GM23338 (cell line): ENCODE measurements around the gene IRF2BPL. TPM values are rescaled to one million over a fixed set of nuclear protein-coding genes. Genes with fewer than 3 reads are reported as not detected.

Experiments
- ATAC-seq: fragments of 200-7000 bp; cut with Tn5 transposase; 3 replicates; pipeline ENCODE4 v1.9.1; 2020
- DNase-seq: peaks from one replicate; pipeline ENCODE4 v3.0.0-alpha.2; 2015; ENCODE audit warnings: low spot score
- H2AFZ ChIP-seq: fragments of 200-600 bp; sonication (generic); 2 replicates; pipeline ENCODE4 v1.8.0; 2016; ENCODE audit warnings: antibody characterized with exemption, mild to moderate bottlenecking, moderate library complexity
- H3F3A ChIP-seq: fragments of 200-600 bp; sonication (generic); replicated peaks from 2 replicates; pipeline ENCODE4 v1.8.0; 2017; ENCODE audit warnings: antibody characterized with exemption, mixed run types, low read depth
- H3K27ac ChIP-seq: fragments of 200-600 bp; sonication (generic); 2 replicates; pipeline ENCODE4 v1.6.1; 2016; ENCODE audit warnings: low read depth
- H3K27me3 ChIP-seq: fragments of 200-600 bp; sonication (generic); 2 replicates; pipeline ENCODE4 v1.8.0; 2016; ENCODE audit warnings: mild to moderate bottlenecking, mixed run types, moderate library complexity; ENCODE audit not compliant: insufficient read depth
- H3K36me3 ChIP-seq: fragments of 200-600 bp; sonication (generic); 2 replicates; pipeline ENCODE4 v1.8.0; 2016; ENCODE audit warnings: mild to moderate bottlenecking; ENCODE audit not compliant: insufficient read depth
- H3K4me1 ChIP-seq: fragments of 200-600 bp; sonication (generic); 2 replicates; pipeline ENCODE4 v1.8.0; 2016; ENCODE audit warnings: mild to moderate bottlenecking, moderate library complexity; ENCODE audit not compliant: insufficient read depth
- H3K4me2 ChIP-seq: fragments of 200-600 bp; sonication (generic); 2 replicates; pipeline ENCODE4 v1.7.1; 2017; ENCODE audit warnings: mixed run types
- H3K4me3 ChIP-seq: fragments of 200-600 bp; sonication (generic); 2 replicates; pipeline ENCODE4 v1.6.1; 2016; ENCODE audit warnings: mixed run types
- H3K79me2 ChIP-seq: fragments of 200-600 bp; sonication (generic); replicated peaks from 2 replicates; pipeline ENCODE4 v1.8.0; 2017; ENCODE audit warnings: mild to moderate bottlenecking; ENCODE audit not compliant: insufficient read depth
- H3K9me2 ChIP-seq: fragments of 200-600 bp; sonication (generic); 2 replicates; pipeline ENCODE4 v1.8.0; 2017; ENCODE audit not compliant: insufficient read depth
- H4K20me1 ChIP-seq: fragments of 200-600 bp; sonication (generic); replicated peaks from 2 replicates; pipeline ENCODE4 v1.8.0; 2017; ENCODE audit warnings: mild to moderate bottlenecking; ENCODE audit not compliant: insufficient read depth
- H3K27ac Mint-ChIP-seq: 2 replicates; pipeline ENCODE4 v1.8.0; 2020; ENCODE audit warnings: inconsistent platforms, mild to moderate bottlenecking, moderate library complexity, mixed read lengths
- H3K27me3 Mint-ChIP-seq: 3 replicates; pipeline ENCODE4 v1.8.0; 2022; ENCODE audit warnings: low read depth, mild to moderate bottlenecking, moderate library complexity, mixed read lengths, inconsistent platforms; ENCODE audit not compliant: insufficient read depth, poor library complexity
- H3K36me3 Mint-ChIP-seq: 3 replicates; pipeline ENCODE4 v1.8.0; 2021; ENCODE audit warnings: low read depth, mild to moderate bottlenecking, inconsistent platforms, moderate library complexity, mixed read lengths
- H3K4me1 Mint-ChIP-seq: 3 replicates; pipeline ENCODE4 v1.8.0; 2020; ENCODE audit warnings: mild to moderate bottlenecking, inconsistent platforms, mixed read lengths
- H3K4me3 Mint-ChIP-seq: 3 replicates; pipeline ENCODE4 v1.8.0; 2021; ENCODE audit warnings: moderate library complexity, mild to moderate bottlenecking, inconsistent platforms, mixed read lengths
- H3K9me3 Mint-ChIP-seq: 3 replicates; pipeline ENCODE4 v1.8.0; 2020; ENCODE audit warnings: moderate library complexity, mild to moderate bottlenecking, inconsistent platforms, mixed read lengths
- EZH2 ChIP-seq: fragments of 200-600 bp; sonication (generic); IDR thresholded peaks from one replicate; pipeline ENCODE4 v1.8.0; 2017; ENCODE audit warnings: antibody characterized with exemption, mild to moderate bottlenecking, low read depth; ENCODE audit not compliant: unreplicated experiment
- JUNB ChIP-seq: IDR thresholded peaks from one replicate; pipeline ENCODE4 v1.6.1; 2016; ENCODE audit warnings: antibody characterized with exemption; ENCODE audit not compliant: unreplicated experiment
- POLR2AphosphoS5 ChIP-seq: IDR thresholded peaks from 2 replicates; pipeline ENCODE4 v1.6.1; 2016; ENCODE audit warnings: antibody characterized with exemption, low read depth
- polyA plus RNA-seq: library from polyadenylated mRNA; unstranded; fragments of >200 nt; fragmentation: Nextera tagmentation; extraction: Ambion mirVana; gene quantifications from 2 replicates; pipeline ENCODE4 v1.2.1, GENCODE V29; 2016
- total RNA-seq: library from RNA; depleted of rRNA; stranded (reverse); fragments of >200 nt; shearing (Covaris generic); gene quantifications from 2 replicates; pipeline ENCODE4 v1.2.3, GENCODE V29; 2014
- TF ChIP-seq, protein P1 (sequence below), 2 experiments: fragments of 200-600 bp in 1 of 2; sonication (generic) in 1 of 2; conservative IDR thresholded peaks; 2 replicates each; pipeline versions ENCODE4 v1.5.1 to v1.6.1; 2016 to 2017; ENCODE audit warnings: antibody characterized with exemption in 2 of 2, low read depth in 2 of 2, mild to moderate bottlenecking in 2 of 2, moderate library complexity in 1 of 2
- TF ChIP-seq, protein P2 (sequence below): IDR thresholded peaks from one replicate; pipeline ENCODE4 v1.6.1; 2018; ENCODE audit warnings: antibody characterized with exemption; ENCODE audit not compliant: unreplicated experiment
- TF ChIP-seq, protein P3 (sequence below): fragments of 250-450 bp; sonication (Bioruptor Pico); IDR thresholded peaks from 2 replicates; pipeline ENCODE4 v1.5.0; 2020; ENCODE audit warnings: mild to moderate bottlenecking, moderate library complexity

IRF2BPL gene
- total and polyA plus RNA-seq, 2 experiments from 2014 or later: 11.2 to 119 TPM

DNA sequence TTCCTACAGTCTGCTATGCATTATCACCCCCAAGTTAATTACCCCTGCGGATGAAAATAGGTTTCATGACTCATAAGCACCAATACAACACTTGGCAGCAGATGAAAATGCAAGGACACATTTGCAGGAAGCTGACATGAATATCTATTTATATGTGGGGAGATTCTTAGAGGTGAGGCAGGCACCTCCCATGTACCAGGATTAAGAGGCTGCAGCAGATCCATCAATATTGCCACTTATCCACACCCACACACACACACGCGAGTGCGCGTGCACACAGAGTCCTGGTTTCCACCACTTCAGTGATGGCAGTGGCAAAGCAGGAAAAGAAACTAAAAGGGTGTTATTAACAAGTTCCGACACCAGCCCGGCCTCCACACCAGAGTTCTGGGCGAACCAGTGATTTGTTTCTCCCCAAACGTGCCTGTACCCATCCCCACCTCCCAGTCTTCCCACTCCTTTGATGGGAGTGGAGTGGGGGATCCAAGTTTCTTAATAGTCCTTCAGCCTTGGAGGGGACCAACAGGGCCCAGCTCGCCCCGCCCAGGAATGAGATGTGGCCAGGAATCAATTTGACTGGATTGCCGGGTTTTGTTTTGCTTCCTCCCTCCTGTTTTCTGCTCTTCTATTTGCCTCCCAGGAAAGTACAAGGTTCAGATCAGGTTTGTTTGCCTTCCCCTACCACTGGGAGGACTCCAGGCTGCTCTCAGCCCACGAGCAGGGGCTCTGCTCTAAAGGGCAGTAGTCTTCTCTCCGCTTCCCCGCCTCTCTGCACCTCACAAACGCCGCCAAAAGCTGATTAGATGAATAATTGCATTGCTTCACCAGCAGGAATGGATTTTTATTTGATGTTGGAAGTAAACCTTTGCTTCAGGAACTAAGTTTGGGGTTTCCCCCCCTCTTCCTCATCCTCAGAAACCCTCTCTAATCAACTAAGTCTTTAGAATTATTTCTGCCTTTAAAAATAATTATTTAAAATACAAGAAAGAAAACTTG is 5.2 kb downstream of the IRF2BPL start:
- no peak overlapping the region for H2AFZ ChIP-seq
- H3K4me3 ChIP-seq: peak overlapping the region; percentile 75; the same call in 1 of the 2 replicates
- H3K27me3 Mint-ChIP-seq: peaks cover 23% of the 10 kb centered on the region
- H4K20me1 ChIP-seq: no peaks in the 10 kb centered on the region
- H3K4me1 ChIP-seq: peaks cover 23% of the 10 kb centered on the region
- peak overlapping the region; percentile 45 for H3K4me3 Mint-ChIP-seq
- peaks cover 25% of the 10 kb centered on the region for H3K36me3 Mint-ChIP-seq
- H3K79me2 ChIP-seq: peaks cover 52% of the 10 kb centered on the region
- peaks cover 21% of the 10 kb centered on the region for H3F3A ChIP-seq
- ATAC-seq (peak; percentile 42), DNase-seq (peak; percentile 71)
- TF ChIP-seq POLR2AphosphoS5 (peak; percentile 46), JUNB (no peak)
- TF ChIP-seq, protein P1, sequence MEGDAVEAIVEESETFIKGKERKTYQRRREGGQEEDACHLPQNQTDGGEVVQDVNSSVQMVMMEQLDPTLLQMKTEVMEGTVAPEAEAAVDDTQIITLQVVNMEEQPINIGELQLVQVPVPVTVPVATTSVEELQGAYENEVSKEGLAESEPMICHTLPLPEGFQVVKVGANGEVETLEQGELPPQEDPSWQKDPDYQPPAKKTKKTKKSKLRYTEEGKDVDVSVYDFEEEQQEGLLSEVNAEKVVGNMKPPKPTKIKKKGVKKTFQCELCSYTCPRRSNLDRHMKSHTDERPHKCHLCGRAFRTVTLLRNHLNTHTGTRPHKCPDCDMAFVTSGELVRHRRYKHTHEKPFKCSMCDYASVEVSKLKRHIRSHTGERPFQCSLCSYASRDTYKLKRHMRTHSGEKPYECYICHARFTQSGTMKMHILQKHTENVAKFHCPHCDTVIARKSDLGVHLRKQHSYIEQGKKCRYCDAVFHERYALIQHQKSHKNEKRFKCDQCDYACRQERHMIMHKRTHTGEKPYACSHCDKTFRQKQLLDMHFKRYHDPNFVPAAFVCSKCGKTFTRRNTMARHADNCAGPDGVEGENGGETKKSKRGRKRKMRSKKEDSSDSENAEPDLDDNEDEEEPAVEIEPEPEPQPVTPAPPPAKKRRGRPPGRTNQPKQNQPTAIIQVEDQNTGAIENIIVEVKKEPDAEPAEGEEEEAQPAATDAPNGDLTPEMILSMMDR (conservative IDR thresholded peaks at IDR 0.05; ENCODE audit: low read depth in 2 of 2): peak; percentile 4 to 18; a peak in 1 of 4 replicates
- peaks cover 28% of the 10 kb centered on the region for H3K4me1 Mint-ChIP-seq
- no peaks in the 10 kb centered on the region for H3K27me3 ChIP-seq
- peak overlapping the region; percentile 98 for H3K4me2 ChIP-seq
- H3K27ac Mint-ChIP-seq: peak overlapping the region; percentile 86
- no peaks in the 10 kb centered on the region for H3K36me3 ChIP-seq
- no peaks in the 10 kb centered on the region for H3K9me2 ChIP-seq
- H3K27ac ChIP-seq: peak overlapping the region; percentile 82
- no peaks in the 10 kb centered on the region; the same call in 2 of the 3 replicates for H3K9me3 Mint-ChIP-seq

DNA sequence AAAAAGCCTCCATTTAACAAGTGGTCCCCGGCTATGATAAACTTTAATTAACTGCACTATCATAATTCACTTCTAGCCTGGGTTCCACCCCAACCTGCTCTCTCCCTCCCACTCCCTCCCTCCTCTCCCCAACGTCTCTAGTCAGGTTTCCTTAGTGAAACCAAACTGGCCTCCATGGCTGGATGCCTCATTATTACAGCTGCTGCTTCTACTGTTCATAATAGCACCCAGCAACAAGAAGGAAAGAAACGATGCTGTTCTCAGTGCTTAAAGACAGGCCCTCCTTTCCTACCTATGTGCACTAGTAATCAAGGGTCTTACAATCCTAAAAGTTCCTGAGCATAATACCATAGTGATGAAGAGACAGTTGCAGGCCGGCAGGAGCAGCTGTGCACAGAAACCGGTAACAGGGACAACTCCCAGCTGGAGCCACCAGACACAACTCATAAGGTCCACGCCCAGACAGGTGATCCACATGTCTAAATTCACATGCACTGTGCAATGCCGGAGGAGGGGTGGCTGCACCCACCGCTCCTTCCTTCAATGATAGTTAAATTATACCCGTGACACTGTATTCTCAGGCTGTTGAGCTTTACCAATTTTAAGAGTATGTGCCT is 6.2 kb downstream of the IRF2BPL start:
- peaks cover 43% of the 10 kb centered on the region for H3K79me2 ChIP-seq
- peak overlapping the region; percentile 75; the same call in 1 of the 2 replicates for H3K4me3 ChIP-seq
- peaks cover 23% of the 10 kb centered on the region for H3K4me1 ChIP-seq
- no peaks in the 10 kb centered on the region for H3K36me3 ChIP-seq
- H3F3A ChIP-seq: peaks cover 21% of the 10 kb centered on the region
- H3K36me3 Mint-ChIP-seq: peaks cover 25% of the 10 kb centered on the region
- no peak overlapping the region; the same call in 1 of the 2 replicates for H3K4me2 ChIP-seq
- H3K9me3 Mint-ChIP-seq: no peaks in the 10 kb centered on the region; the same call in 2 of the 3 replicates
- no peaks in the 10 kb centered on the region for H4K20me1 ChIP-seq
- H3K27me3 ChIP-seq: no peaks in the 10 kb centered on the region
- peaks cover 23% of the 10 kb centered on the region for H3K27me3 Mint-ChIP-seq
- peak overlapping the region; percentile 82 for H3K27ac ChIP-seq
- ATAC-seq (no peak), DNase-seq (no peak)
- no peak overlapping the region for H3K4me3 Mint-ChIP-seq
- H2AFZ ChIP-seq: no peak overlapping the region
- peak overlapping the region; percentile 86 for H3K27ac Mint-ChIP-seq
- peaks cover 28% of the 10 kb centered on the region for H3K4me1 Mint-ChIP-seq
- no peaks in the 10 kb centered on the region for H3K9me2 ChIP-seq
- TF ChIP-seq EZH2 (no peak), POLR2AphosphoS5 (no peak), JUNB (no peak)
- TF ChIP-seq, protein P2, sequence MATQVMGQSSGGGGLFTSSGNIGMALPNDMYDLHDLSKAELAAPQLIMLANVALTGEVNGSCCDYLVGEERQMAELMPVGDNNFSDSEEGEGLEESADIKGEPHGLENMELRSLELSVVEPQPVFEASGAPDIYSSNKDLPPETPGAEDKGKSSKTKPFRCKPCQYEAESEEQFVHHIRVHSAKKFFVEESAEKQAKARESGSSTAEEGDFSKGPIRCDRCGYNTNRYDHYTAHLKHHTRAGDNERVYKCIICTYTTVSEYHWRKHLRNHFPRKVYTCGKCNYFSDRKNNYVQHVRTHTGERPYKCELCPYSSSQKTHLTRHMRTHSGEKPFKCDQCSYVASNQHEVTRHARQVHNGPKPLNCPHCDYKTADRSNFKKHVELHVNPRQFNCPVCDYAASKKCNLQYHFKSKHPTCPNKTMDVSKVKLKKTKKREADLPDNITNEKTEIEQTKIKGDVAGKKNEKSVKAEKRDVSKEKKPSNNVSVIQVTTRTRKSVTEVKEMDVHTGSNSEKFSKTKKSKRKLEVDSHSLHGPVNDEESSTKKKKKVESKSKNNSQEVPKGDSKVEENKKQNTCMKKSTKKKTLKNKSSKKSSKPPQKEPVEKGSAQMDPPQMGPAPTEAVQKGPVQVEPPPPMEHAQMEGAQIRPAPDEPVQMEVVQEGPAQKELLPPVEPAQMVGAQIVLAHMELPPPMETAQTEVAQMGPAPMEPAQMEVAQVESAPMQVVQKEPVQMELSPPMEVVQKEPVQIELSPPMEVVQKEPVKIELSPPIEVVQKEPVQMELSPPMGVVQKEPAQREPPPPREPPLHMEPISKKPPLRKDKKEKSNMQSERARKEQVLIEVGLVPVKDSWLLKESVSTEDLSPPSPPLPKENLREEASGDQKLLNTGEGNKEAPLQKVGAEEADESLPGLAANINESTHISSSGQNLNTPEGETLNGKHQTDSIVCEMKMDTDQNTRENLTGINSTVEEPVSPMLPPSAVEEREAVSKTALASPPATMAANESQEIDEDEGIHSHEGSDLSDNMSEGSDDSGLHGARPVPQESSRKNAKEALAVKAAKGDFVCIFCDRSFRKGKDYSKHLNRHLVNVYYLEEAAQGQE: no peak
- TF ChIP-seq, protein P3, sequence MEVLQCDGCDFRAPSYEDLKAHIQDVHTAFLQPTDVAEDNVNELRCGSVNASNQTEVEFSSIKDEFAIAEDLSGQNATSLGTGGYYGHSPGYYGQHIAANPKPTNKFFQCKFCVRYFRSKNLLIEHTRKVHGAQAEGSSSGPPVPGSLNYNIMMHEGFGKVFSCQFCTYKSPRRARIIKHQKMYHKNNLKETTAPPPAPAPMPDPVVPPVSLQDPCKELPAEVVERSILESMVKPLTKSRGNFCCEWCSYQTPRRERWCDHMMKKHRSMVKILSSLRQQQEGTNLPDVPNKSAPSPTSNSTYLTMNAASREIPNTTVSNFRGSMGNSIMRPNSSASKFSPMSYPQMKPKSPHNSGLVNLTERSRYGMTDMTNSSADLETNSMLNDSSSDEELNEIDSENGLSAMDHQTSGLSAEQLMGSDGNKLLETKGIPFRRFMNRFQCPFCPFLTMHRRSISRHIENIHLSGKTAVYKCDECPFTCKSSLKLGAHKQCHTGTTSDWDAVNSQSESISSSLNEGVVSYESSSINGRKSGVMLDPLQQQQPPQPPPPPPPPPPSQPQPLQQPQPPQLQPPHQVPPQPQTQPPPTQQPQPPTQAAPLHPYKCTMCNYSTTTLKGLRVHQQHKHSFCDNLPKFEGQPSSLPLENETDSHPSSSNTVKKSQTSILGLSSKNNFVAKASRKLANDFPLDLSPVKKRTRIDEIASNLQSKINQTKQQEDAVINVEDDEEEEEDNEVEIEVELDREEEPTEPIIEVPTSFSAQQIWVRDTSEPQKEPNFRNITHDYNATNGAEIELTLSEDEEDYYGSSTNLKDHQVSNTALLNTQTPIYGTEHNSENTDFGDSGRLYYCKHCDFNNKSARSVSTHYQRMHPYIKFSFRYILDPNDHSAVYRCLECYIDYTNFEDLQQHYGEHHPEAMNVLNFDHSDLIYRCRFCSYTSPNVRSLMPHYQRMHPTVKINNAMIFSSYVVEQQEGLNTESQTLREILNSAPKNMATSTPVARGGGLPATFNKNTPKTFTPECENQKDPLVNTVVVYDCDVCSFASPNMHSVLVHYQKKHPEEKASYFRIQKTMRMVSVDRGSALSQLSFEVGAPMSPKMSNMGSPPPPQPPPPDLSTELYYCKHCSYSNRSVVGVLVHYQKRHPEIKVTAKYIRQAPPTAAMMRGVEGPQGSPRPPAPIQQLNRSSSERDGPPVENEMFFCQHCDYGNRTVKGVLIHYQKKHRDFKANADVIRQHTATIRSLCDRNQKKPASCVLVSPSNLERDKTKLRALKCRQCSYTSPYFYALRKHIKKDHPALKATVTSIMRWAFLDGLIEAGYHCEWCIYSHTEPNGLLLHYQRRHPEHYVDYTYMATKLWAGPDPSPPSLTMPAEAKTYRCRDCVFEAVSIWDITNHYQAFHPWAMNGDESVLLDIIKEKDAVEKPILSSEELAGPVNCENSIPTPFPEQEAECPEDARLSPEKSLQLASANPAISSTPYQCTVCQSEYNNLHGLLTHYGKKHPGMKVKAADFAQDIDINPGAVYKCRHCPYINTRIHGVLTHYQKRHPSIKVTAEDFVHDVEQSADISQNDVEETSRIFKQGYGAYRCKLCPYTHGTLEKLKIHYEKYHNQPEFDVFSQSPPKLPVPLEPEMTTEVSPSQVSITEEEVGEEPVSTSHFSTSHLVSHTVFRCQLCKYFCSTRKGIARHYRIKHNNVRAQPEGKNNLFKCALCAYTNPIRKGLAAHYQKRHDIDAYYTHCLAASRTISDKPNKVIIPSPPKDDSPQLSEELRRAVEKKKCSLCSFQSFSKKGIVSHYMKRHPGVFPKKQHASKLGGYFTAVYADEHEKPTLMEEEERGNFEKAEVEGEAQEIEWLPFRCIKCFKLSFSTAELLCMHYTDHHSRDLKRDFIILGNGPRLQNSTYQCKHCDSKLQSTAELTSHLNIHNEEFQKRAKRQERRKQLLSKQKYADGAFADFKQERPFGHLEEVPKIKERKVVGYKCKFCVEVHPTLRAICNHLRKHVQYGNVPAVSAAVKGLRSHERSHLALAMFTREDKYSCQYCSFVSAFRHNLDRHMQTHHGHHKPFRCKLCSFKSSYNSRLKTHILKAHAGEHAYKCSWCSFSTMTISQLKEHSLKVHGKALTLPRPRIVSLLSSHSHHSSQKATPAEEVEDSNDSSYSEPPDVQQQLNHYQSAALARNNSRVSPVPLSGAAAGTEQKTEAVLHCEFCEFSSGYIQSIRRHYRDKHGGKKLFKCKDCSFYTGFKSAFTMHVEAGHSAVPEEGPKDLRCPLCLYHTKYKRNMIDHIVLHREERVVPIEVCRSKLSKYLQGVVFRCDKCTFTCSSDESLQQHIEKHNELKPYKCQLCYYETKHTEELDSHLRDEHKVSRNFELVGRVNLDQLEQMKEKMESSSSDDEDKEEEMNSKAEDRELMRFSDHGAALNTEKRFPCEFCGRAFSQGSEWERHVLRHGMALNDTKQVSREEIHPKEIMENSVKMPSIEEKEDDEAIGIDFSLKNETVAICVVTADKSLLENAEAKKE: no peak
